PC-9 (cell line): ENCODE results near the gene HSD17B13. TPM values are rescaled to one million over a fixed set of nuclear protein-coding genes. Genes with fewer than 3 reads are reported as not detected.

ENCODE experiments used
- BruUV-seq: library from RNA; stranded (reverse); fragments of 400-500 nt; replicated peaks from 2 replicates; lab custom pipeline; 2021; lab: Mats Ljungman, UMichigan
- CTCF ChIA-PET: fragments of 300-600 bp; sonication (Branson Sonifier 250); formaldehyde crosslinking; loops from one replicate; lab custom pipeline; 2022; ENCODE audit warnings: antibody characterized with exemption; lab: Charles Lee
- POLR2A ChIA-PET: fragments of 300-600 bp; sonication (Branson Sonifier 250); formaldehyde crosslinking; loops from one replicate; lab custom pipeline; 2022; ENCODE audit warnings: antibody characterized with exemption; ENCODE audit not compliant: unreplicated experiment; lab: Charles Lee
- DNase-seq, 2 experiments: peaks; one replicate each; pipeline versions ENCODE4 v3.0.0 to v3.0.0-alpha.2; 2015 to 2022; ENCODE audit warnings: mixed read lengths in 1 of 2
- H2AFZ ChIP-seq: fragments of 200-600 bp; sonication (generic); 2 replicates; pipeline ENCODE4 v1.8.1; 2017; ENCODE audit warnings: antibody characterized with exemption
- H3F3A ChIP-seq: fragments of 200-600 bp; sonication (generic); 2 replicates; pipeline ENCODE4 v1.8.1; 2017; ENCODE audit warnings: antibody characterized with exemption, mild to moderate bottlenecking, low read depth; ENCODE audit not compliant: insufficient read depth
- H3K27ac ChIP-seq: fragments of 200-600 bp; sonication (generic); 2 replicates; pipeline ENCODE4 v1.6.1; 2016; ENCODE audit warnings: mixed run types
- H3K27me3 ChIP-seq: fragments of 200-600 bp; sonication (generic); 2 replicates; pipeline ENCODE4 v1.6.1; 2016; ENCODE audit warnings: low read depth, mixed run types; ENCODE audit not compliant: insufficient read depth
- H3K36me3 ChIP-seq: fragments of 200-600 bp; sonication (generic); 2 replicates; pipeline ENCODE4 v1.6.1; 2016; ENCODE audit warnings: low read depth, mixed run types
- H3K4me1 ChIP-seq: fragments of 200-600 bp; sonication (generic); replicated peaks from 2 replicates; pipeline ENCODE4 v1.6.1; 2016; ENCODE audit warnings: mixed run types; ENCODE audit not compliant: insufficient read depth
- H3K4me2 ChIP-seq: fragments of 200-600 bp; sonication (generic); 2 replicates; pipeline ENCODE4 v1.6.1; 2017; ENCODE audit warnings: mixed run types
- H3K4me3 ChIP-seq: fragments of 200-600 bp; sonication (generic); 2 replicates; pipeline ENCODE4 v1.6.1; 2016; ENCODE audit warnings: mixed run types
- H3K79me2 ChIP-seq: fragments of 200-600 bp; sonication (generic); 2 replicates; pipeline ENCODE4 v1.6.1; 2017; ENCODE audit warnings: low read depth, mixed run types
- H3K9me2 ChIP-seq: fragments of 200-600 bp; sonication (generic); 2 replicates; pipeline ENCODE4 v1.8.1; 2017; ENCODE audit warnings: mild to moderate bottlenecking; ENCODE audit not compliant: insufficient read depth
- H3K9me3 ChIP-seq: fragments of 200-600 bp; sonication (generic); 2 replicates; pipeline ENCODE4 v1.8.1; 2016; ENCODE audit warnings: low read depth; ENCODE audit not compliant: insufficient read depth
- H4K20me1 ChIP-seq: fragments of 200-600 bp; sonication (generic); 2 replicates; pipeline ENCODE4 v1.8.1; 2017; ENCODE audit not compliant: insufficient read depth
- CTCF ChIP-seq: fragments of 200-600 bp; sonication (generic); conservative IDR thresholded peaks from 2 replicates; pipeline ENCODE4 v1.6.1; 2017; ENCODE audit warnings: mixed run types, antibody characterized with exemption, mild to moderate bottlenecking, moderate library complexity
- EZH2 ChIP-seq: fragments of 200-600 bp; sonication (generic); IDR thresholded peaks from 2 replicates; pipeline ENCODE4 v1.8.0; 2017; ENCODE audit warnings: antibody characterized with exemption, low read depth
- intact Hi-C: fragments of 100-400 bp; cut with micrococcal nuclease; formaldehyde crosslinking; loops from one replicate; pipeline ENCODE4 v1.10.0; 2022; ENCODE audit not compliant: unreplicated experiment
- microRNA-seq: library from miRNA; unstranded; fragments of <30 nt; microRNA quantifications from one replicate; pipeline ENCODE4 v1.2.0, GENCODE V29; 2021; ENCODE audit warnings: borderline number of aligned reads, borderline replicate concordance
- total RNA-seq: library from RNA; stranded (reverse); gene quantifications from 2 replicates; pipeline ENCODE4 v1.2.3, GENCODE V29; 2021

HSD17B13 gene
- total RNA-seq, 1 experiment from 2014 or later: not detected

GRCh38 chr4:87255755-87256154 is 66.9 kb downstream of the HSD17B13 start:
- CTCF ChIA-PET: no interaction called here

More at GRCh38 chr4:87255755-87256154, 66.9 kb downstream of the HSD17B13 start:
- no peaks in the 10 kb centered on the region for H3K27me3 ChIP-seq
- H3K27ac ChIP-seq: no peak overlapping the region
- no TSS peak for BruUV-seq
- no peaks in the 10 kb centered on the region for H3K4me1 ChIP-seq
- TF ChIP-seq EZH2 (no peak), CTCF (no peak)
- no peaks in the 10 kb centered on the region for H3F3A ChIP-seq
- intact Hi-C loops: no loop called here
- no peak for DNase-seq
- no peak overlapping the region for H2AFZ ChIP-seq
- H3K9me3 ChIP-seq: no peaks in the 10 kb centered on the region
- H3K4me2 ChIP-seq: no peak overlapping the region
- H4K20me1 ChIP-seq: no peaks in the 10 kb centered on the region
- H3K79me2 ChIP-seq: no peaks in the 10 kb centered on the region
- POLR2A ChIA-PET: no interaction called here
- no peaks in the 10 kb centered on the region for H3K36me3 ChIP-seq
- H3K9me2 ChIP-seq: no peaks in the 10 kb centered on the region
- no peak overlapping the region for H3K4me3 ChIP-seq

Small RNA genes lying within 50 kb of the gene (microRNA-seq; reads per million reads assigned to microRNA genes)
- not detected for gene MIR5705

Other genes starting within 250 kb of the HSD17B13 start
- gene KLHL8, start 102.3 kb downstream of the HSD17B13 start, total RNA-seq: 8.5 and 10.4 TPM in 2 replicates
- gene HSD17B11, start 68.3 kb upstream of the HSD17B13 start, total RNA-seq: 26.9 and 30.5 TPM in 2 replicates
- gene NUDT9, start 99.7 kb upstream of the HSD17B13 start, total RNA-seq: 14.7 and 15.3 TPM in 2 replicates
- gene SPARCL1, start 206.5 kb upstream of the HSD17B13 start, total RNA-seq: not detected in 2 replicates